ENCODE measurements around the gene GET4. TPM values are rescaled to one million over a fixed set of nuclear protein-coding genes. Genes with fewer than 3 reads are reported as not detected.

The GET4 gene
- total RNA-seq, 6 experiments from 2014 or later = 15.6 to 38.3 (median 28.3) TPM

GRCh38 chr7:915291-916218 is 39.2 kb downstream of the GET4 start:
- DNase-seq (peak in 1 of 3 donors; percentile 13), ATAC-seq (no peak)
- intact Hi-C loops (cut with DNase I) = no loop called here
- H3K4me1 ChIP-seq = no peaks in the 10 kb centered on the region
- TF ChIP-seq POLR2A (IDR thresholded peaks at IDR 0.05) (no peak), CTCF (IDR thresholded peaks at IDR 0.05) (no peak)
- WGBS (ENCODE audit: insufficient coverage, low coverage, low lambda C conversion rate, missing lambda C conversion rate) = 83% methylated on average over 1 of the region's 43 CpGs
- no peak overlapping the region for H3K4me3 ChIP-seq
- no peaks in the 10 kb centered on the region for H3K9me3 ChIP-seq
- H3K27ac ChIP-seq = no peak overlapping the region
- no peaks in the 10 kb centered on the region for H3K27me3 ChIP-seq
- no peaks in the 10 kb centered on the region for H3K36me3 ChIP-seq

- intact Hi-C loops (cut with DNase I) = no loop called here
- Histone ChIP-seq H3K27ac (no peak overlapping the region), H3K9me3 (no peaks in the 10 kb centered on the region), H3K36me3 (no peaks in the 10 kb centered on the region), H3K27me3 (no peaks in the 10 kb centered on the region), H3K4me3 (no peak overlapping the region), H3K4me1 (no peaks in the 10 kb centered on the region)
- no peak for TF ChIP-seq POLR2A (IDR thresholded peaks at IDR 0.05)
- TF ChIP-seq CTCF (IDR thresholded peaks at IDR 0.05) = no peak
- WGBS (ENCODE audit: insufficient coverage, low coverage, low lambda C conversion rate, missing lambda C conversion rate) = 30% methylated on average over 2 of the region's 17 CpGs
- DNase-seq = peak in 1 of 3 donors; percentile 36
- no peak for ATAC-seq
Observed at GRCh38 chr7:916291-916941, 40.1 kb downstream of the GET4 start.

- H3K4me1 ChIP-seq = no peaks in the 10 kb centered on the region
- no peaks in the 10 kb centered on the region for H3K27me3 ChIP-seq
- ATAC-seq (no peak), DNase-seq (peak in 2 of 3 donors; percentile 10 to 24)
- no peak overlapping the region for H3K4me3 ChIP-seq
- H3K36me3 ChIP-seq = no peaks in the 10 kb centered on the region
- H3K27ac ChIP-seq = no peak overlapping the region
- 85% methylated on average over 12 of the region's 33 CpGs for WGBS (ENCODE audit: insufficient coverage, low coverage, low lambda C conversion rate, missing lambda C conversion rate)
- TF ChIP-seq CTCF (IDR thresholded peaks at IDR 0.05) (no peak), POLR2A (IDR thresholded peaks at IDR 0.05) (no peak)
- intact Hi-C loops (cut with DNase I) = no loop called here
- H3K9me3 ChIP-seq = no peaks in the 10 kb centered on the region
Observed at GRCh38 chr7:917255-918117, 41.1 kb downstream of the GET4 start.

GRCh38 chr7:918118-918425 is 41.7 kb downstream of the GET4 start:
- no peak overlapping the region for H3K27ac ChIP-seq
- no peaks in the 10 kb centered on the region for H3K27me3 ChIP-seq
- no peaks in the 10 kb centered on the region for H3K36me3 ChIP-seq
- H3K4me1 ChIP-seq = no peaks in the 10 kb centered on the region
- TF ChIP-seq POLR2A (IDR thresholded peaks at IDR 0.05) (no peak), CTCF (IDR thresholded peaks at IDR 0.05) (no peak)
- no peaks in the 10 kb centered on the region for H3K9me3 ChIP-seq
- intact Hi-C loops (cut with DNase I) = no loop called here
- WGBS (ENCODE audit: insufficient coverage, low coverage, low lambda C conversion rate, missing lambda C conversion rate) = 80% methylated on average over 1 of the region's 9 CpGs
- ATAC-seq (no peak), DNase-seq (peak in 2 of 3 donors; percentile 10 to 12)
- H3K4me3 ChIP-seq = no peak overlapping the region

All from right lobe of liver (tissue), 6 donors.